ENCODE results near the gene ATXN7L2. TPM values are rescaled to one million over a fixed set of nuclear protein-coding genes. Genes with fewer than 3 reads are reported as not detected.

ATXN7L2 gene
- total and polyA plus RNA-seq, 5 donors from 2014 or later = 4.7 to 13.2 (median 5.7) TPM

- H3K4me1 Mint-ChIP-seq = peaks cover 7 to 45% (median 35%) of the 10 kb centered on the region in 4 donors
- no peak overlapping the region for H3K27ac ChIP-seq (ENCODE audit: insufficient read depth, low read length, poor library complexity, severe bottlenecking)
- H3K9me3 Mint-ChIP-seq = no peaks in the 10 kb centered on the region
- peaks cover 35% of the 10 kb centered on the region for H3K36me3 ChIP-seq (ENCODE audit: control insufficient read depth, insufficient read depth, low read length)
- peak overlapping the region; percentile 18 to 93 (median 50) for H3K4me3 Mint-ChIP-seq
- DNase-seq (no peak), ATAC-seq (ENCODE audit: low read depth in 2 of 2) (no peak)
- H3K27me3 ChIP-seq (ENCODE audit: control insufficient read depth, insufficient read depth, low read length) = no peaks in the 10 kb centered on the region
- peaks cover 9% of the 10 kb centered on the region for H3K36me3 Mint-ChIP-seq
- no peak overlapping the region for H3K4me3 ChIP-seq (ENCODE audit: low read depth, low read length)
- H3K4me1 ChIP-seq (ENCODE audit: control insufficient read depth, insufficient read depth, low read length, poor library complexity, severe bottlenecking) = peaks cover 41% of the 10 kb centered on the region
- peaks cover 4% of the 10 kb centered on the region for H3K27me3 Mint-ChIP-seq
- no peaks in the 10 kb centered on the region for H3K9me3 ChIP-seq (ENCODE audit: control insufficient read depth in 2 of 2, low read length in 2 of 2)
- peak overlapping the region in 1 of 3 donors; percentile 26 for H3K27ac Mint-ChIP-seq
Observed at GRCh38 chr1:109492779-109493178, 9.1 kb downstream of the ATXN7L2 start.

- Mint-ChIP-seq H3K4me1 (peaks cover 7 to 50% (median 37%) of the 10 kb centered on the region in 4 donors), H3K27ac (peak overlapping the region in 2 of 3 donors; percentile 9 to 26), H3K36me3 (peaks cover 7% of the 10 kb centered on the region), H3K27me3 (peaks cover 4% of the 10 kb centered on the region), H3K4me3 (peak overlapping the region; percentile 93 to 99 (median 95)), H3K9me3 (no peaks in the 10 kb centered on the region)
- Histone ChIP-seq H3K9me3 (ENCODE audit: control insufficient read depth in 2 of 2, low read length in 2 of 2) (no peaks in the 10 kb centered on the region), H3K4me3 (ENCODE audit: low read depth, low read length) (peak overlapping the region; percentile 48), H3K27me3 (ENCODE audit: control insufficient read depth, insufficient read depth, low read length) (no peaks in the 10 kb centered on the region), H3K27ac (ENCODE audit: insufficient read depth, low read length, poor library complexity, severe bottlenecking) (no peak overlapping the region), H3K4me1 (ENCODE audit: control insufficient read depth, insufficient read depth, low read length, poor library complexity, severe bottlenecking) (peaks cover 46% of the 10 kb centered on the region), H3K36me3 (ENCODE audit: control insufficient read depth, insufficient read depth, low read length) (peaks cover 39% of the 10 kb centered on the region)
- DNase-seq = no peak
- ATAC-seq (ENCODE audit: low read depth in 2 of 2) = no peak
Observed at GRCh38 chr1:109493227-109493626, 9.5 kb downstream of the ATXN7L2 start.

DNA sequence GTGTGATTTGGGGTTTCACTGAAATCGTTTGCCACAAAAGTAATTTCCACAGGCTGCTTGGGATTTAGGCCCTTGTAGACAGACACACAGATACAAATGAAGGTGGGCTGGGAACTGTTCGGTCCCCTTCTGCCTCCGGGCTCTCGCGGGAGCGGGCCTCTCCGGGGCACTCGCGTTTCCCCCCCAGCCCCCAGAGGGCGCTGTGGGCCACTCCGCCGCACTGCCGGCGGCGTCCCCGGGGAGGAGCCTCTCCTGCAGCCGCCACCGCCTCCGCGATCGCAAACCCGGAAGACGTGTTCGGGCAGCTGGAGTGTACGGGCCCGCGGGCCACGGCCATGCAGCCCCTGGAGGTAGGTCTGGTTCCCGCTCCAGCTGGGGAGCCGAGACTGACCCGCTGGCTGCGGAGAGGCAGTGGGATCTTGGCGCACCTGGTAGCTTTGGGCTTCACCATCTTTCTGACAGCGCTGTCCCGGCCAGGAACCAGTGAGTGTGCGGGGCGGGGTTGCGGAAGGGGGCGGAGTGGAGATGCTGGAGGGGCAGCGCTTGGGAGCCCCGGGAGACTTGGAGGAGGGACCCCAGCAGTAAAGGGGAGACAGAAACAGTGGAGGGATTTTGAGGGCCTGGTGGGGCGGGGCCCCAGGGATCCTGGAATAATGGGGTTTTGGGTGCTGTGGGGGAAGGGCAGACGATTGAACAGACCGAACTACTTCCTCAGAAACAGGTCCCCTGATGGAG is 10.3 kb downstream of the ATXN7L2 start, which contains the start of gene CYB561D1:
Gene CYB561D1 (plus strand): TSS at position 290 of the 735 bp plus-strand sequence. CDS start 46 bp downstream, at position 336.
- Histone ChIP-seq H3K36me3 (ENCODE audit: control insufficient read depth, insufficient read depth, low read length) (peaks cover 34% of the 10 kb centered on the region), H3K4me1 (ENCODE audit: control insufficient read depth, insufficient read depth, low read length, poor library complexity, severe bottlenecking) (peaks cover 53% of the 10 kb centered on the region)
- H3K4me3 Mint-ChIP-seq = peak within 1 kb of the TSS; percentile 93 to 99 (median 95)

GRCh38 chr1:109495738-109496137 is 12.0 kb downstream of the ATXN7L2 start:
- H3K4me3 Mint-ChIP-seq = peak overlapping the region; percentile 93 to 99 (median 95)
- Histone ChIP-seq H3K4me3 (ENCODE audit: low read depth, low read length) (peak overlapping the region; percentile 80), H3K36me3 (ENCODE audit: control insufficient read depth, insufficient read depth, low read length) (peaks cover 35% of the 10 kb centered on the region), H3K9me3 (ENCODE audit: control insufficient read depth in 2 of 2, low read length in 2 of 2) (no peaks in the 10 kb centered on the region), H3K27me3 (ENCODE audit: control insufficient read depth, insufficient read depth, low read length) (no peaks in the 10 kb centered on the region), H3K4me1 (ENCODE audit: control insufficient read depth, insufficient read depth, low read length, poor library complexity, severe bottlenecking) (peaks cover 71% of the 10 kb centered on the region), H3K27ac (ENCODE audit: insufficient read depth, low read length, poor library complexity, severe bottlenecking) (no peak overlapping the region)
- ATAC-seq (ENCODE audit: low read depth in 2 of 2) (no peak), DNase-seq (no peak)
- peak overlapping the region; percentile 49 to 96 (median 72) for H3K27ac Mint-ChIP-seq
- peaks cover 13 to 69% (median 48%) of the 10 kb centered on the region in 4 donors for H3K4me1 Mint-ChIP-seq
- peaks cover 12% of the 10 kb centered on the region for H3K36me3 Mint-ChIP-seq
- H3K9me3 Mint-ChIP-seq = no peaks in the 10 kb centered on the region
- peaks cover 4% of the 10 kb centered on the region for H3K27me3 Mint-ChIP-seq

More for the DNA sequence above, 10.3 kb downstream of the ATXN7L2 start, which contains the start of gene CYB561D1:
- H3K4me3 ChIP-seq (ENCODE audit: low read depth, low read length) = peak within 1 kb of the TSS; percentile 80
- H3K27me3 ChIP-seq (ENCODE audit: control insufficient read depth, insufficient read depth, low read length) = no peaks in the 10 kb centered on the region
- no peaks in the 10 kb centered on the region for H3K9me3 ChIP-seq (ENCODE audit: control insufficient read depth in 2 of 2, low read length in 2 of 2)
- peak; percentile 85 to 92 (median 91) for DNase-seq
- ATAC-seq (ENCODE audit: low read depth in 2 of 2) = peak; percentile 89 to 91
- H3K27ac ChIP-seq (ENCODE audit: insufficient read depth, low read length, poor library complexity, severe bottlenecking) = peak within 1 kb of the TSS; percentile 76
- H3K27me3 Mint-ChIP-seq = peaks cover 4% of the 10 kb centered on the region
- H3K27ac Mint-ChIP-seq = peak within 1 kb of the TSS; percentile 72 to 90 (median 77)
- no peaks in the 10 kb centered on the region for H3K9me3 Mint-ChIP-seq
- peaks cover 7% of the 10 kb centered on the region for H3K36me3 Mint-ChIP-seq
- peaks cover 7 to 56% (median 41%) of the 10 kb centered on the region in 4 donors for H3K4me1 Mint-ChIP-seq

DNA sequence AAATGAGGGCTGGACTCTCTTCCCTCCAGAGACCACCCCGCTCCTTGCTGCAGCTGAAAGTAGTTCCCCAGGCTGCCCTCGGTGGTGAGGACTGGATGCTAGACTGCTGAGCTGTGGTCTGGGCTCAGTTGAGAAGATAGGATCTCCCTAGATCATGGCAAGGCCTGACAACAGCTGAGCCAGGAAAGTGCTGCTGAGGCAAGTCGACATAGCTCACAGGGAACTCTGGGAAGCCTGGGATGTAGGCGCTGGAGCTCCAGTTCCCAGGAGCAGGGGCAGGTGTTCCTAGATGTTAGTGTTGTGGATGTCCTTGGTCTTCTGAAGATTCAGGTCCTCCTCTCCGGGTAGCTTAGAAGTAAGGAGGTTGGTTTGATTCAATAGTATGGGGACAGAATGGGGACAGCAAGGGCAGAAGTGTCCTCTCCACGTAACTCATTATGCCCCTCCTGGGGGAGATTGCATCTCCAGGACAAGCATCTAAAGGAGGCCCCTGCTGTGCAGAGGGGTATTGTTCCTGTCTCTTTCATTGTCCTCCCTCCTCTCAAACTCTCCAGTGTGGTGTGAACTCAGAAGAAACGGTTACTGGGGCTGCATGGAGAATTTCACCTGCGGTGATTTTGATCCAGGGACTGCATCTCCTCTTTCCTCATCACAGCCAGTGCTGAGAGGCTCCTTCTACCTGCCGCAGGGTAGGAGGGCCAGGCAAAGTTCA is 13.9 kb downstream of the ATXN7L2 start:
- DNase-seq (no peak), ATAC-seq (ENCODE audit: low read depth in 2 of 2) (no peak)
- Histone ChIP-seq H3K27ac (ENCODE audit: insufficient read depth, low read length, poor library complexity, severe bottlenecking) (no peak overlapping the region), H3K27me3 (ENCODE audit: control insufficient read depth, insufficient read depth, low read length) (no peaks in the 10 kb centered on the region), H3K36me3 (ENCODE audit: control insufficient read depth, insufficient read depth, low read length) (peaks cover 38% of the 10 kb centered on the region), H3K4me1 (ENCODE audit: control insufficient read depth, insufficient read depth, low read length, poor library complexity, severe bottlenecking) (peaks cover 89% of the 10 kb centered on the region), H3K4me3 (ENCODE audit: low read depth, low read length) (peak overlapping the region; percentile 35), H3K9me3 (ENCODE audit: control insufficient read depth in 2 of 2, low read length in 2 of 2) (no peaks in the 10 kb centered on the region)
- peaks cover 4% of the 10 kb centered on the region for H3K27me3 Mint-ChIP-seq
- peak overlapping the region; percentile 61 to 84 (median 78) for H3K4me3 Mint-ChIP-seq
- peaks cover 13 to 87% (median 59%) of the 10 kb centered on the region in 4 donors for H3K4me1 Mint-ChIP-seq
- H3K27ac Mint-ChIP-seq = peak overlapping the region; percentile 49 to 82 (median 76)
- H3K9me3 Mint-ChIP-seq = no peaks in the 10 kb centered on the region
- peaks cover 15% of the 10 kb centered on the region for H3K36me3 Mint-ChIP-seq

- ATAC-seq (ENCODE audit: low read depth in 2 of 2) (no peak), DNase-seq (no peak)
- H3K4me1 Mint-ChIP-seq = peaks cover 13 to 91% (median 65%) of the 10 kb centered on the region in 4 donors
- H3K36me3 Mint-ChIP-seq = peaks cover 18% of the 10 kb centered on the region
- H3K4me3 Mint-ChIP-seq = peak overlapping the region; percentile 22 to 84 (median 70)
- Histone ChIP-seq H3K4me3 (ENCODE audit: low read depth, low read length) (peak overlapping the region; percentile 35), H3K27ac (ENCODE audit: insufficient read depth, low read length, poor library complexity, severe bottlenecking) (peak overlapping the region; percentile 87), H3K27me3 (ENCODE audit: control insufficient read depth, insufficient read depth, low read length) (no peaks in the 10 kb centered on the region), H3K9me3 (ENCODE audit: control insufficient read depth in 2 of 2, low read length in 2 of 2) (no peaks in the 10 kb centered on the region), H3K36me3 (ENCODE audit: control insufficient read depth, insufficient read depth, low read length) (peaks cover 38% of the 10 kb centered on the region), H3K4me1 (ENCODE audit: control insufficient read depth, insufficient read depth, low read length, poor library complexity, severe bottlenecking) (peaks cover 96% of the 10 kb centered on the region)
- peaks cover 4% of the 10 kb centered on the region for H3K27me3 Mint-ChIP-seq
- H3K27ac Mint-ChIP-seq = peak overlapping the region in 2 of 3 donors; percentile 76 to 82
- no peaks in the 10 kb centered on the region for H3K9me3 Mint-ChIP-seq
Observed at GRCh38 chr1:109498161-109498801, 14.6 kb downstream of the ATXN7L2 start.

- no peaks in the 10 kb centered on the region for H3K9me3 ChIP-seq (ENCODE audit: control insufficient read depth in 2 of 2, low read length in 2 of 2)
- peaks cover 18% of the 10 kb centered on the region for H3K36me3 Mint-ChIP-seq
- H3K27me3 ChIP-seq (ENCODE audit: control insufficient read depth, insufficient read depth, low read length) = no peaks in the 10 kb centered on the region
- H3K36me3 ChIP-seq (ENCODE audit: control insufficient read depth, insufficient read depth, low read length) = peaks cover 38% of the 10 kb centered on the region
- no peak overlapping the region for H3K4me3 ChIP-seq (ENCODE audit: low read depth, low read length)
- H3K27ac Mint-ChIP-seq = peak overlapping the region; percentile 76 to 94 (median 83)
- no peaks in the 10 kb centered on the region for H3K9me3 Mint-ChIP-seq
- H3K4me1 ChIP-seq (ENCODE audit: control insufficient read depth, insufficient read depth, low read length, poor library complexity, severe bottlenecking) = peaks cover 99% of the 10 kb centered on the region
- H3K4me3 Mint-ChIP-seq = peak overlapping the region in 3 of 4 donors; percentile 66 to 84 (median 81)
- H3K27me3 Mint-ChIP-seq = peaks cover 4% of the 10 kb centered on the region
- H3K4me1 Mint-ChIP-seq = peaks cover 17 to 96% (median 65%) of the 10 kb centered on the region in 4 donors
- DNase-seq (no peak), ATAC-seq (ENCODE audit: low read depth in 2 of 2) (no peak)
- H3K27ac ChIP-seq (ENCODE audit: insufficient read depth, low read length, poor library complexity, severe bottlenecking) = peak overlapping the region; percentile 87
Observed at GRCh38 chr1:109499081-109499480, 15.4 kb downstream of the ATXN7L2 start.

Data from CD4-positive, CD25-positive, alpha-beta regulatory T cell (primary cell).